K562 (cell line): ENCODE data around the gene NUP188. TPM values are rescaled to one million over a fixed set of nuclear protein-coding genes. Genes with fewer than 3 reads are reported as not detected.

ENCODE experiments used
- CBX3 ChIP-seq, 2 experiments: IDR thresholded peaks; 1 replicate in 1 of 2; 2 replicates in 1 of 2; pipeline ENCODE4 v1.6.1; 2012; ENCODE audit warnings: inconsistent platforms in 2 of 2, low read length in 2 of 2, borderline replicate concordance in 1 of 2, control low read depth in 1 of 2
- POU5F1 ChIP-seq: fragments of 150-350 bp; IDR thresholded peaks from 2 replicates; pipeline ENCODE4 v1.6.1; 2014; ENCODE audit warnings: borderline replicate concordance, low read length, low read depth, mild to moderate bottlenecking; ENCODE audit not compliant: partially characterized antibody
- RAD21 ChIP-seq, 2 experiments: fragments of 250-450 bp in 1 of 2; fragments of 450-650 bp in 1 of 2; sonication (Bioruptor Pico) in 1 of 2; formaldehyde crosslinking in 1 of 2; IDR thresholded peaks in 1 of 2; conservative IDR thresholded peaks in 1 of 2; 2 replicates each; pipeline versions ENCODE4 v1.4.0 to v1.8.0; 2020 to 2022; ENCODE audit warnings: mild to moderate bottlenecking in 2 of 2, moderate library complexity in 1 of 2
- ZFX ChIP-seq: sonication (generic); formaldehyde crosslinking; IDR thresholded peaks from 2 replicates; pipeline ENCODE4 v1.8.0; 2022; ENCODE audit warnings: mild to moderate bottlenecking, missing genetic modification reagents, moderate library complexity
- polyA plus RNA-seq, 8 experiments: library from polyadenylated mRNA; depleted of rRNA in 4 of 8; stranded (reverse) in 5 of 8; unstranded in 3 of 8; fragments of >200 nt; fragmentation: Nextera tagmentation in 2 of 8; fragmentation: Illumina TruSeq in 1 of 8; extraction: Ambion mirVana in 2 of 8; extraction: Trizol in 1 of 8; gene quantifications; 2 replicates each; pipeline versions ENCODE4 v1.2.1 to v1.2.3, GENCODE V29; 2011 to 2014; ENCODE audit warnings: inconsistent platforms in 1 of 8, missing spikeins in 1 of 8
- total RNA-seq, 7 experiments: library from RNA; depleted of rRNA in 6 of 7; stranded (reverse); fragments of >200 nt in 6 of 7; fragmentation: Illumina TruSeq in 2 of 7; extraction: Trizol in 2 of 7; gene quantifications; 2 replicates each; pipeline versions ENCODE4 v1.2.1 to v1.2.3, GENCODE V29; 2011 to 2021; ENCODE audit warnings: low replicate concordance in 1 of 7
- TF ChIP-seq, protein P1 (sequence below): fragments of 200-400 bp; formaldehyde crosslinking; IDR thresholded peaks from 2 replicates; pipeline ENCODE4 v1.6.1; 2017; ENCODE audit warnings: mild to moderate bottlenecking, low read depth, low read length, moderate library complexity
- TF ChIP-seq, protein P2 (sequence below): fragments of 450-650 bp; formaldehyde crosslinking; IDR thresholded peaks from 2 replicates; pipeline ENCODE4 v1.4.0; 2020; ENCODE audit warnings: mild to moderate bottlenecking
- TF ChIP-seq, protein P3 (sequence below): sonication (generic); formaldehyde crosslinking; IDR thresholded peaks from 2 replicates; pipeline ENCODE4 v1.8.0; 2022; ENCODE audit warnings: mild to moderate bottlenecking, missing genetic modification reagents
- TF ChIP-seq, protein P4 (sequence below): IDR thresholded peaks from 2 replicates; pipeline ENCODE4 v1.6.1; 2011; ENCODE audit warnings: borderline replicate concordance, low read depth, mild to moderate bottlenecking, moderate library complexity, low read length; ENCODE audit not compliant: insufficient read depth, poor library complexity, severe bottlenecking

Gene NUP188
- total and polyA plus RNA-seq, 9 of the 15 experiments (the other 6 are each of a cell fraction or from before 2014, with no cell fraction given) = 11.7 to 135 (median 70.6) TPM

DNA sequence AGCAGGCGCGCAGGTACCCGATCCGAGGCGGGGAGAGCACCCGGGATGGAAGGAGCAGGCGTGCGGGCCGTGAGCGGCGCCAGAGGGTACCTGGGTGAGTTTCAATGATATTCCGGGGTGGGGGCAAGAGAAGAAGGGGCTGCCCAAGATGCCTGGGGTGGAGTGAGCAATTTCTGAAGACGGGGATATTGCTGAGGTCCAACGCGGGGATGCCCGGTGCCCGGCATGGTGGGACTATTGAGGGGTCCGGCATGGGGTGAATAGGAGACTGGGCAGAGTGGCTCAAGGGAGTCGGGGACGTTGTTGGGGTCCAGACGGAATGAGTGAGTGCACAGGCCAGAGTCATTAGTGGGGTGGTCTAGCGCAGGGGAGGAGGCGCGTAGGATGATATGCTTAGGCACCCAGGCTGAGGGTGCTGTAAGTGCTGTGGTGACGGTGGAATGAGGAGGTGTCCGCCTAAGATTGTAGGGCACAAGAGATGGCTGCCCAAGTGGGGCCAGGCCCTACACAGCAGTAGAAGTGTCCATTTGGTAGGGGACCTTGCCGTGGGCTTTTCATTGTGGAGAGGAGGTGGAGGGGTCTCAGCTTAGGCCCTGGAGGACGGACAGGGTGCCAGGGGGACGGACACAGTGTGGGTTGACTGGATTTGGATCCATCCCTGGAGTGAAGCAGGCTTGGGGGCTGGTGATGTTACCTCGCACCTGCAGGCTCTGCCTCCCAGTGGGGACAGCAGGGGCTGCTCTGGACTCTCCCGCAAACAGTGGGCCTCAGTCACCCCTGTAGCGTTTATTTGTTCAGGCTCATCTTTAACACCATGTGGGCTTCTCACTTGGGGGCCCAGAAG lies 89.6 kb downstream of the NUP188 start (continued):
- TF ChIP-seq, protein P1, sequence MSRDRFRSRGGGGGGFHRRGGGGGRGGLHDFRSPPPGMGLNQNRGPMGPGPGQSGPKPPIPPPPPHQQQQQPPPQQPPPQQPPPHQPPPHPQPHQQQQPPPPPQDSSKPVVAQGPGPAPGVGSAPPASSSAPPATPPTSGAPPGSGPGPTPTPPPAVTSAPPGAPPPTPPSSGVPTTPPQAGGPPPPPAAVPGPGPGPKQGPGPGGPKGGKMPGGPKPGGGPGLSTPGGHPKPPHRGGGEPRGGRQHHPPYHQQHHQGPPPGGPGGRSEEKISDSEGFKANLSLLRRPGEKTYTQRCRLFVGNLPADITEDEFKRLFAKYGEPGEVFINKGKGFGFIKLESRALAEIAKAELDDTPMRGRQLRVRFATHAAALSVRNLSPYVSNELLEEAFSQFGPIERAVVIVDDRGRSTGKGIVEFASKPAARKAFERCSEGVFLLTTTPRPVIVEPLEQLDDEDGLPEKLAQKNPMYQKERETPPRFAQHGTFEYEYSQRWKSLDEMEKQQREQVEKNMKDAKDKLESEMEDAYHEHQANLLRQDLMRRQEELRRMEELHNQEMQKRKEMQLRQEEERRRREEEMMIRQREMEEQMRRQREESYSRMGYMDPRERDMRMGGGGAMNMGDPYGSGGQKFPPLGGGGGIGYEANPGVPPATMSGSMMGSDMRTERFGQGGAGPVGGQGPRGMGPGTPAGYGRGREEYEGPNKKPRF = no peak
- TF ChIP-seq, protein P2, sequence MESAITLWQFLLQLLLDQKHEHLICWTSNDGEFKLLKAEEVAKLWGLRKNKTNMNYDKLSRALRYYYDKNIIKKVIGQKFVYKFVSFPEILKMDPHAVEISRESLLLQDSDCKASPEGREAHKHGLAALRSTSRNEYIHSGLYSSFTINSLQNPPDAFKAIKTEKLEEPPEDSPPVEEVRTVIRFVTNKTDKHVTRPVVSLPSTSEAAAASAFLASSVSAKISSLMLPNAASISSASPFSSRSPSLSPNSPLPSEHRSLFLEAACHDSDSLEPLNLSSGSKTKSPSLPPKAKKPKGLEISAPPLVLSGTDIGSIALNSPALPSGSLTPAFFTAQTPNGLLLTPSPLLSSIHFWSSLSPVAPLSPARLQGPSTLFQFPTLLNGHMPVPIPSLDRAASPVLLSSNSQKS (CRISPR knock-in tag) = no peak
- TF ChIP-seq CBX3 (IDR thresholded peaks at IDR 0.05; ENCODE audit: borderline replicate concordance in 1 of 2, low read length in 2 of 2) (no peak), POU5F1 (no peak), RAD21 (CRISPR knock-in tag; conservative IDR thresholded peaks at IDR 0.05 in 1 of 2, IDR thresholded peaks at IDR 0.05 in 1 of 2) (0 out of 4 replicates have a peak, but pooled peaks of 1 of the 2 experiments have one; percentile 17), ZFX (CRISPR knock-in tag) (peak; percentile 43; the same call in 1 of the 2 replicates)
- TF ChIP-seq, protein P3, sequence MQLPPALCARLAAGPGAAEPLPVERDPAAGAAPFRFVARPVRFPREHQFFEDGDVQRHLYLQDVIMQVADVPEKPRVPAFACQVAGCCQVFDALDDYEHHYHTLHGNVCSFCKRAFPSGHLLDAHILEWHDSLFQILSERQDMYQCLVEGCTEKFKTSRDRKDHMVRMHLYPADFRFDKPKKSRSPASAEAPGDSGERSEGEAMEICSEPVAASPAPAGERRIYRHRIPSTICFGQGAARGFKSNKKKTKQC (CRISPR knock-in tag) = 0 out of 2 replicates have a peak, but pooled peaks have one; percentile 50
- TF ChIP-seq, protein P4, sequence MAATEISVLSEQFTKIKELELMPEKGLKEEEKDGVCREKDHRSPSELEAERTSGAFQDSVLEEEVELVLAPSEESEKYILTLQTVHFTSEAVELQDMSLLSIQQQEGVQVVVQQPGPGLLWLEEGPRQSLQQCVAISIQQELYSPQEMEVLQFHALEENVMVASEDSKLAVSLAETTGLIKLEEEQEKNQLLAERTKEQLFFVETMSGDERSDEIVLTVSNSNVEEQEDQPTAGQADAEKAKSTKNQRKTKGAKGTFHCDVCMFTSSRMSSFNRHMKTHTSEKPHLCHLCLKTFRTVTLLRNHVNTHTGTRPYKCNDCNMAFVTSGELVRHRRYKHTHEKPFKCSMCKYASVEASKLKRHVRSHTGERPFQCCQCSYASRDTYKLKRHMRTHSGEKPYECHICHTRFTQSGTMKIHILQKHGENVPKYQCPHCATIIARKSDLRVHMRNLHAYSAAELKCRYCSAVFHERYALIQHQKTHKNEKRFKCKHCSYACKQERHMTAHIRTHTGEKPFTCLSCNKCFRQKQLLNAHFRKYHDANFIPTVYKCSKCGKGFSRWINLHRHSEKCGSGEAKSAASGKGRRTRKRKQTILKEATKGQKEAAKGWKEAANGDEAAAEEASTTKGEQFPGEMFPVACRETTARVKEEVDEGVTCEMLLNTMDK = peak; percentile 75
